H1 (cell line): ENCODE data around the gene AGAP1. TPM values are rescaled to one million over a fixed set of nuclear protein-coding genes. Genes with fewer than 3 reads are reported as not detected.

Experiments
- CTCF ChIA-PET: fragments of 300-600 bp; sonication (Branson Sonifier 250); formaldehyde crosslinking; loops from one replicate; lab custom pipeline; 2021; ENCODE audit not compliant: partially characterized antibody; lab: Charles Lee
- POLR2A ChIA-PET: fragments of 300-600 bp; sonication (Branson Sonifier 250); formaldehyde crosslinking; loops from one replicate; lab custom pipeline; 2021; ENCODE audit warnings: inconsistent platforms; ENCODE audit not compliant: partially characterized antibody; lab: Charles Lee
- DNase-seq, 2 experiments: peaks; one replicate each; pipeline versions ENCODE4 v3.0.0 to v3.0.0-alpha.2; 2010 to 2022; ENCODE audit warnings: low spot score in 2 of 2, low read depth in 1 of 2, mixed read lengths in 1 of 2
- FAIRE-seq: peaks from 2 replicates; lab custom pipeline; 2011; peaks lifted over from hg19 to GRCh38; lab: Jason Lieb, UNC
- H2AFZ ChIP-seq: 2 replicates; pipeline ENCODE4 v1.8.1; 2012; ENCODE audit warnings: low read length, inconsistent platforms
- H2AK5ac ChIP-seq: 2 replicates; pipeline ENCODE4 v1.6.1; 2013; ENCODE audit warnings: low read depth, low read length
- H2BK120ac ChIP-seq: replicated peaks from 2 replicates; pipeline ENCODE3; 2013; ENCODE audit warnings: low read depth, low read length, inconsistent platforms
- H2BK12ac ChIP-seq: 2 replicates; pipeline ENCODE4 v1.6.1; 2013; ENCODE audit warnings: low read depth, low read length
- H2BK15ac ChIP-seq: 2 replicates; pipeline ENCODE4 v1.6.1; 2013; ENCODE audit warnings: low read length
- H2BK20ac ChIP-seq: 2 replicates; pipeline ENCODE4 v1.6.1; 2013; ENCODE audit warnings: low read length
- H2BK5ac ChIP-seq: 2 replicates; pipeline ENCODE4 v1.6.1; 2013; ENCODE audit warnings: low read depth, low read length
- H3K14ac ChIP-seq: 2 replicates; pipeline ENCODE4 v1.6.1; 2013; ENCODE audit warnings: inconsistent platforms; ENCODE audit not compliant: insufficient read length
- H3K18ac ChIP-seq: 2 replicates; pipeline ENCODE4 v1.6.1; 2013; ENCODE audit warnings: low read length; ENCODE audit errors: extremely low read depth
- H3K23ac ChIP-seq: 2 replicates; pipeline ENCODE4 v1.6.1; 2013; ENCODE audit warnings: inconsistent platforms; ENCODE audit not compliant: insufficient read length
- H3K23me2 ChIP-seq: 2 replicates; pipeline ENCODE4 v1.6.1; 2013; ENCODE audit warnings: low read depth, low read length
- H3K27ac ChIP-seq: 2 replicates; pipeline ENCODE4 v1.6.1; 2011; ENCODE audit warnings: low read depth, low read length, inconsistent platforms
- H3K27me3 ChIP-seq, 4 experiments: replicated peaks in 1 of 4; 1 replicate in 1 of 4; 2 replicates in 3 of 4; pipeline versions ENCODE4 v1.6.1 to v1.8.1; 2011 to 2013; ENCODE audit warnings: low read length in 3 of 4, mild to moderate bottlenecking in 3 of 4, inconsistent platforms in 2 of 4, mixed read lengths in 2 of 4, moderate library complexity in 1 of 4; ENCODE audit not compliant: control insufficient read depth in 3 of 4, insufficient read depth in 3 of 4; ENCODE audit errors: extremely low read depth in 1 of 4
- H3K36me3 ChIP-seq, 4 experiments: 2 replicates each; pipeline versions ENCODE4 v1.6.1 to v1.8.1; 2011 to 2013; ENCODE audit warnings: mild to moderate bottlenecking in 4 of 4, low read length in 3 of 4, moderate library complexity in 2 of 4, control low read depth in 1 of 4, inconsistent platforms in 1 of 4; ENCODE audit not compliant: insufficient read depth in 4 of 4, control insufficient read depth in 2 of 4
- H3K4ac ChIP-seq: replicated peaks from 2 replicates; pipeline ENCODE3; 2013; ENCODE audit warnings: low read length, low read depth, mixed read lengths, inconsistent platforms; ENCODE audit not compliant: insufficient read length
- H3K4me1 ChIP-seq, 4 experiments: replicated peaks in 1 of 4; 1 replicate in 1 of 4; 2 replicates in 3 of 4; pipeline versions ENCODE4 v1.6.1 to v1.8.1; 2011 to 2013; ENCODE audit warnings: low read length in 3 of 4, inconsistent platforms in 2 of 4, mixed read lengths in 1 of 4; ENCODE audit not compliant: insufficient read depth in 4 of 4, control insufficient read depth in 3 of 4
- H3K4me2 ChIP-seq, 2 experiments: 2 replicates each; pipeline versions ENCODE4 v1.6.1 to v1.8.1; 2011 to 2013; ENCODE audit warnings: low read depth in 2 of 2, low read length in 2 of 2, control low read depth in 1 of 2, inconsistent platforms in 1 of 2, mild to moderate bottlenecking in 1 of 2; ENCODE audit not compliant: insufficient read depth in 1 of 2
- H3K4me3 ChIP-seq, 4 experiments: fragments of 200-600, 300-600 bp in 1 of 4; sonication (generic), shearing (Covaris generic), sonication (Bioruptor Twin) in 1 of 4; 2 replicates each; pipeline versions ENCODE4 v1.5.1 to v1.8.1; 2011 to 2016; ENCODE audit warnings: low read length in 4 of 4, low read depth in 3 of 4, control low read depth in 2 of 4, inconsistent platforms in 2 of 4, mild to moderate bottlenecking in 2 of 4, mixed read lengths in 1 of 4, moderate library complexity in 1 of 4; ENCODE audit not compliant: insufficient read depth in 2 of 4; ENCODE audit errors: extremely low read depth in 1 of 4
- H3K56ac ChIP-seq: replicated peaks from 2 replicates; pipeline ENCODE3; 2013; ENCODE audit warnings: low read depth, mild to moderate bottlenecking, mixed read lengths, low read length, inconsistent platforms; ENCODE audit not compliant: insufficient read length
- H3K79me1 ChIP-seq: 2 replicates; pipeline ENCODE4 v1.6.1; 2013; ENCODE audit warnings: low read depth, low read length, control low read depth
- H3K79me2 ChIP-seq, 2 experiments: 2 replicates each; pipeline versions ENCODE4 v1.6.1 to v1.8.1; 2012 to 2013; ENCODE audit warnings: low read length in 2 of 2, mild to moderate bottlenecking in 2 of 2, inconsistent platforms in 1 of 2; ENCODE audit not compliant: insufficient read depth in 2 of 2, control insufficient read depth in 1 of 2
- H3K9ac ChIP-seq, 4 experiments: replicated peaks in 1 of 4; 1 replicate in 1 of 4; 2 replicates in 3 of 4; pipeline versions ENCODE4 v1.6.1 to v1.8.1; 2011 to 2013; ENCODE audit warnings: low read depth in 3 of 4, low read length in 3 of 4, control low read depth in 2 of 4, mild to moderate bottlenecking in 2 of 4, moderate library complexity in 2 of 4, inconsistent platforms in 1 of 4; ENCODE audit errors: extremely low read depth in 1 of 4
- H3K9me3 ChIP-seq, 2 experiments: 2 replicates each; pipeline versions ENCODE4 v1.6.1 to v1.8.1; 2012 to 2013; ENCODE audit warnings: mild to moderate bottlenecking in 2 of 2, moderate library complexity in 2 of 2, control low read depth in 1 of 2, inconsistent platforms in 1 of 2, low read depth in 1 of 2, low read length in 1 of 2, mixed read lengths in 1 of 2; ENCODE audit not compliant: insufficient read depth in 2 of 2
- H4K20me1 ChIP-seq, 2 experiments: replicated peaks in 1 of 2; 2 replicates each; pipeline versions ENCODE3 to v1.8.1; 2011 to 2013; ENCODE audit warnings: inconsistent platforms in 2 of 2, low read length in 2 of 2, mild to moderate bottlenecking in 1 of 2; ENCODE audit not compliant: insufficient read depth in 2 of 2, control insufficient read depth in 1 of 2
- H4K5ac ChIP-seq: 2 replicates; pipeline ENCODE4 v1.6.1; 2013; ENCODE audit warnings: low read length, low read depth, mixed read lengths, inconsistent platforms; ENCODE audit not compliant: insufficient read length
- H4K8ac ChIP-seq: 2 replicates; pipeline ENCODE4 v1.8.0; 2013; ENCODE audit warnings: mild to moderate bottlenecking, moderate library complexity, low read length, inconsistent platforms; ENCODE audit not compliant: insufficient read depth; ENCODE audit errors: extremely low read depth
- H4K91ac ChIP-seq: replicated peaks from 2 replicates; pipeline ENCODE3; 2013; ENCODE audit warnings: low read length, mixed read lengths, inconsistent platforms; ENCODE audit not compliant: insufficient read length
- KDM1A ChIP-seq: fragments of 200-600, 300-600 bp; sonication (generic); IDR thresholded peaks from 2 replicates; pipeline ENCODE4 v1.7.1; 2016; ENCODE audit warnings: mild to moderate bottlenecking, low read length, borderline replicate concordance
- POU5F1 ChIP-seq: IDR thresholded peaks from 2 replicates; pipeline ENCODE4 v1.6.1; 2011; ENCODE audit warnings: low read depth, mild to moderate bottlenecking, low read length, moderate library complexity
- TEAD4 ChIP-seq: IDR thresholded peaks from 2 replicates; pipeline ENCODE4 v1.6.1; 2012; ENCODE audit warnings: low read depth, low read length, inconsistent platforms, mixed read lengths
- WGBS, 2 experiments: shearing (Covaris generic) in 1 of 2; methylation state at CpG; one replicate each; pipeline versions ENCODE4 v1.1.6 to v1.1.7; 2013 to 2015; ENCODE audit warnings: low lambda C conversion rate in 2 of 2, mixed read lengths in 2 of 2, inconsistent platforms in 1 of 2, low coverage in 1 of 2, missing lambda C conversion rate in 1 of 2; ENCODE audit not compliant: insufficient replicate concordance in 2 of 2, insufficient coverage in 1 of 2, insufficient read length in 1 of 2; ENCODE audit errors: extremely low coverage in 1 of 2, missing lambda C conversion rate in 1 of 2; 5-methylcytosine and 5-hydroxymethylcytosine counted together
- polyA plus RNA-seq, 7 experiments: library from polyadenylated mRNA; depleted of rRNA in 3 of 7; stranded (reverse) in 5 of 7; unstranded in 2 of 7; fragments of >200 nt in 5 of 7; fragments of 200-250 nt in 2 of 7; gene quantifications; 1 replicate in 5 of 7; 2 replicates in 1 of 7; 4 replicates in 1 of 7; pipeline versions ENCODE4 v1.2.1 to v1.2.3, GENCODE V29; 2011 to 2013; ENCODE audit warnings: missing spikeins in 2 of 7, mixed read lengths in 2 of 7
- total RNA-seq: library from RNA; stranded (reverse); fragmentation: NEBNext Ultra II Directional; extraction: Animal tissue kit (Norgen Biotek cat#: 25700); gene quantifications from 2 replicates; pipeline ENCODE4 v1.2.1, GENCODE V29; 2021

AGAP1 gene
- total and polyA plus RNA-seq, 2 of the 8 experiments (the other 6 are each of a cell fraction or from before 2014, with no cell fraction given), result 18.1 to 39.4 TPM

DNA sequence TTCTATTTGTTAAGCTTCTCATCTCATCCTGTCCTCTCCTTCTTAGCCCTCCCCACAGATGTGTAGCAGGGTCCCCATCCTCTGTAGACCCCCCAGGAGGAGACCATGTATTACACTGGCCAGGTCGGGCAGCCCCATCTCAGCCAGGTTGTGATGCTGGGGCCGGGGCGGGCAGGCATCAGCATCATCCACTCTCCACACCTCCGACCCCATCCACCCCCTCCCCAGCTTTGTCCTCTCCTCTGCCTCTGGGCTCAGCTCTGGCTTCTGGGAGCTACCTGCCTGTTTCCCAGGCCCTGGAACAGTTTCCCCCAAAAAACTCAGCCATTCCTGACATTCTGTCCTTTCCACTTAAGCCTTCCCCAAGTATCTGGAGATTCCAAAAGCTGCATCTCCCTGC, 625.2 kb downstream of the AGAP1 start:
- H3K4me2 ChIP-seq, result no peak overlapping the region
- ChIA-PET POLR2A (interaction anchor here (0.6 to 1.3 kb wide), 2 partner anchors 32 to 109 kb away, joined by 3 read pairs; no protein-coding TSS in a partner anchor), CTCF (interaction anchor here (0.8 to 2.1 kb wide), 8 partner anchors 10 to 182 kb away, joined by 3 to 12 read pairs (median 4); no protein-coding TSS in a partner anchor)
- H3K9ac ChIP-seq, result no peak overlapping the region
- no peak overlapping the region for H2BK5ac ChIP-seq
- no peak overlapping the region for H3K56ac ChIP-seq
- peaks cover 0 to 9% (median 4%) of the 10 kb centered on the region in 4 experiments; a peak in 5 of 7 replicates for H3K4me1 ChIP-seq
- 75% methylated on average over 4 of the region's 4 CpGs; no CpG with 5 or more reads in 1 of the 2 experiments for WGBS, 2 experiments
- H2AFZ ChIP-seq, result no peak overlapping the region
- H2BK120ac ChIP-seq, result no peak overlapping the region
- H3K27ac ChIP-seq, result no peak overlapping the region
- no peak overlapping the region for H3K14ac ChIP-seq
- H3K36me3 ChIP-seq, result no peaks in the 10 kb centered on the region
- DNase-seq, result no peak
- H3K18ac ChIP-seq, result no peak overlapping the region
- H4K20me1 ChIP-seq, result peaks cover 7 to 17% of the 10 kb centered on the region in 2 experiments
- no peaks in the 10 kb centered on the region for H3K23me2 ChIP-seq
- no peaks in the 10 kb centered on the region for H3K79me2 ChIP-seq
- H2BK20ac ChIP-seq, result no peak overlapping the region
- H3K27me3 ChIP-seq, result peaks cover 0 to 15% (median 10%) of the 10 kb centered on the region in 4 experiments; a peak in 6 of 7 replicates
- no peak overlapping the region for H3K4ac ChIP-seq
- no peak overlapping the region for H2AK5ac ChIP-seq
- no peak overlapping the region for H4K5ac ChIP-seq
- H3K9me3 ChIP-seq, result no peaks in the 10 kb centered on the region
- H4K8ac ChIP-seq, result no peak overlapping the region
- no peak for FAIRE-seq
- no peak overlapping the region for H4K91ac ChIP-seq
- no peaks in the 10 kb centered on the region for H3K79me1 ChIP-seq
- no peak overlapping the region for H3K4me3 ChIP-seq
- no peak overlapping the region for H2BK12ac ChIP-seq
- TF ChIP-seq KDM1A (no peak), POU5F1 (no peak), TEAD4 (no peak)
- no peak overlapping the region for H3K23ac ChIP-seq
- no peak overlapping the region for H2BK15ac ChIP-seq
